Endothelial cell of umbilical vein (primary cell): Measurements from ENCODE around the gene KCNH6. TPM values are rescaled to one million over a fixed set of nuclear protein-coding genes. Genes with fewer than 3 reads are reported as not detected.

ENCODE experiments used
- BruUV-seq: library from RNA; stranded (reverse); fragments of 400-500 nt; replicated peaks from 2 replicates; lab custom pipeline; 2021; lab: Mats Ljungman, UMichigan
- CTCF ChIA-PET: fragments of 300-600, 350-600 bp; sonication (Branson Sonifier 250); formaldehyde crosslinking; loops from one replicate; lab custom pipeline; 2021; ENCODE audit warnings: antibody characterized with exemption, inconsistent platforms; lab: Charles Lee
- POLR2A ChIA-PET: fragments of 300-600, 350-600 bp; sonication (Branson Sonifier 250); formaldehyde crosslinking; loops from one replicate; lab custom pipeline; 2021; ENCODE audit warnings: antibody characterized with exemption, inconsistent platforms; lab: Charles Lee
- DNase-seq: peaks from one replicate; pipeline ENCODE4 v3.0.0-alpha.2; 2011; ENCODE audit warnings: low read depth, low spot score
- FAIRE-seq: peaks from 2 replicates; lab custom pipeline; 2011; peaks lifted over from hg19 to GRCh38; lab: Jason Lieb, UNC
- H2AFZ ChIP-seq: 2 replicates; pipeline ENCODE4 v1.6.0; 2012; ENCODE audit warnings: low read depth, low read length, control low read depth, inconsistent platforms
- H3K27ac ChIP-seq: 2 replicates; pipeline ENCODE4 v1.5.1; 2011; ENCODE audit warnings: low read depth, mild to moderate bottlenecking, control low read depth, low read length, moderate library complexity; ENCODE audit not compliant: insufficient read depth
- H3K27me3 ChIP-seq, 2 experiments: 2 replicates each; pipeline versions ENCODE4 v1.6.0 to v1.6.1; 2011; ENCODE audit warnings: low read length in 2 of 2, mixed read lengths in 1 of 2; ENCODE audit not compliant: control insufficient read depth in 2 of 2, insufficient read depth in 2 of 2
- H3K36me3 ChIP-seq, 2 experiments: 2 replicates in 1 of 2; 3 replicates in 1 of 2; pipeline ENCODE4 v1.5.1; 2011; ENCODE audit warnings: low read length in 2 of 2, mild to moderate bottlenecking in 1 of 2, moderate library complexity in 1 of 2; ENCODE audit not compliant: control insufficient read depth in 2 of 2, insufficient read depth in 2 of 2; ENCODE audit errors: extremely low read depth in 1 of 2
- H3K4me1 ChIP-seq: 3 replicates; pipeline ENCODE4 v1.5.1; 2011; ENCODE audit warnings: mild to moderate bottlenecking, low read length; ENCODE audit not compliant: control insufficient read depth, insufficient read depth; ENCODE audit errors: extremely low read depth
- H3K4me2 ChIP-seq: 2 replicates; pipeline ENCODE4 v1.6.1; 2011; ENCODE audit warnings: low read length, control low read depth, mixed read lengths; ENCODE audit not compliant: insufficient read depth
- H3K4me3 ChIP-seq, 3 experiments: fragments of 200-600 bp in 1 of 3; sonication (generic), shearing (Covaris generic) in 1 of 3; replicated peaks in 1 of 3; 2 replicates each; pipeline ENCODE4 v1.5.1; 2011 to 2016; ENCODE audit warnings: control low read depth in 3 of 3, low read length in 3 of 3, mild to moderate bottlenecking in 2 of 3, inconsistent platforms in 1 of 3, low read depth in 1 of 3, moderate library complexity in 1 of 3; ENCODE audit not compliant: insufficient read depth in 1 of 3
- H3K79me2 ChIP-seq: 2 replicates; pipeline ENCODE4 v1.6.0; 2012; ENCODE audit warnings: low read length, inconsistent platforms; ENCODE audit not compliant: control insufficient read depth, insufficient read depth
- H3K9ac ChIP-seq: replicated peaks from 2 replicates; pipeline ENCODE3; 2011; ENCODE audit warnings: low read length, control low read depth; ENCODE audit not compliant: insufficient read depth; ENCODE audit errors: extremely low read depth
- H3K9me1 ChIP-seq: replicated peaks from 3 replicates; pipeline ENCODE4 v1.6.0; 2011; ENCODE audit warnings: mild to moderate bottlenecking, low read length; ENCODE audit not compliant: control insufficient read depth, insufficient read depth; ENCODE audit errors: extremely low read depth
- H3K9me3 ChIP-seq: replicated peaks from 2 replicates; pipeline ENCODE4 v1.5.1; 2012; ENCODE audit warnings: low read length, inconsistent platforms; ENCODE audit not compliant: control insufficient read depth, insufficient read depth
- H4K20me1 ChIP-seq: replicated peaks from 2 replicates; pipeline ENCODE3; 2011; ENCODE audit warnings: mild to moderate bottlenecking, low read length; ENCODE audit not compliant: control insufficient read depth, insufficient read depth; ENCODE audit errors: extremely low read depth
- CTCF ChIP-seq, 2 donors: IDR thresholded peaks; 1 replicate in 1 of 2; 2 replicates in 1 of 2; pipeline ENCODE4 v1.5.1; 2011; ENCODE audit warnings: low read length in 2 of 2, mild to moderate bottlenecking in 2 of 2, moderate library complexity in 2 of 2, control low read depth in 1 of 2, inconsistent platforms in 1 of 2, low read depth in 1 of 2; ENCODE audit not compliant: insufficient read depth in 1 of 2; ENCODE audit errors: extremely low read depth in 1 of 2
- EZH2 ChIP-seq: IDR thresholded peaks from 2 replicates; pipeline ENCODE4 v1.6.1; 2012; ENCODE audit warnings: borderline replicate concordance, low read depth, mild to moderate bottlenecking, moderate library complexity, low read length, inconsistent platforms; ENCODE audit not compliant: severe bottlenecking
- JUN ChIP-seq: IDR thresholded peaks from 2 replicates; pipeline ENCODE4 v1.6.1; 2011; ENCODE audit warnings: borderline replicate concordance, low read depth; ENCODE audit not compliant: insufficient read length, insufficient read depth
- POLR2A ChIP-seq: IDR thresholded peaks from 2 replicates; pipeline ENCODE4 v1.6.1; 2012; ENCODE audit warnings: low read depth, mild to moderate bottlenecking, control low read depth, low read length
- dilution Hi-C: fragments of 300-500 bp; cut with MboI; formaldehyde crosslinking; loops from one replicate; pipeline ENCODE4 v1.15.0; 2019; ENCODE audit warnings: low sequenced_read_pairs; ENCODE audit not compliant: extremely low pct_ligation_motif_present
- intact Hi-C: fragments of 100-400 bp; cut with micrococcal nuclease; formaldehyde crosslinking; loops from one replicate; pipeline ENCODE4 v1.10.0; 2022
- polyA plus RNA-seq, 4 experiments: library from polyadenylated mRNA; depleted of rRNA in 3 of 4; stranded (reverse) in 3 of 4; unstranded in 1 of 4; fragments of >200 nt; gene quantifications; 2 replicates each; pipeline versions ENCODE4 v1.2.1 to v1.2.3, GENCODE V29; 2011 to 2012; ENCODE audit warnings: missing spikeins in 1 of 4
- total RNA-seq: library from RNA; stranded (reverse); gene quantifications from 2 replicates; pipeline ENCODE4 v1.2.3, GENCODE V29; 2021

KCNH6 gene
- total and polyA plus RNA-seq, 2 donors (not counting 3 experiments of a cell fraction or from before 2014, with no cell fraction given) = 0.07 TPM; not detected in 1

- peaks cover 18 to 19% of the 10 kb centered on the region in 2 experiments for H3K27me3 ChIP-seq
- H4K20me1 ChIP-seq = no peaks in the 10 kb centered on the region
- H3K36me3 ChIP-seq = no peaks in the 10 kb centered on the region
- intact Hi-C loops = no loop called here
- BruUV-seq = no TSS peak
- FAIRE-seq (no peak), DNase-seq (no peak)
- H3K9me1 ChIP-seq = no peaks in the 10 kb centered on the region
- ChIA-PET POLR2A (no interaction called here), CTCF (interaction anchor here (1.0 to 1.5 kb wide), 3 partner anchors 9 to 117 kb away, joined by 3 to 6 read pairs (median 4); no protein-coding TSS in a partner anchor)
- no peak overlapping the region for H3K4me2 ChIP-seq
- H3K27ac ChIP-seq = no peak overlapping the region
- no peak overlapping the region for H3K9ac ChIP-seq
- no peak overlapping the region for H2AFZ ChIP-seq
- H3K4me3 ChIP-seq = no peak overlapping the region
- H3K9me3 ChIP-seq = no peaks in the 10 kb centered on the region
- TF ChIP-seq JUN = no peak
- no peak for TF ChIP-seq EZH2
- TF ChIP-seq POLR2A = no peak
- no peak for TF ChIP-seq CTCF (IDR thresholded peaks at IDR 0.05; ENCODE audit: extremely low read depth in 1 of 2, insufficient read depth in 1 of 2, low read depth in 1 of 2, low read length in 2 of 2)
- H3K79me2 ChIP-seq = no peaks in the 10 kb centered on the region
- dilution Hi-C loops = no loop called here
- no peaks in the 10 kb centered on the region for H3K4me1 ChIP-seq
Observed at GRCh38 chr17:63542218-63542545, 19.0 kb downstream of the KCNH6 start.
